ENCODE data around the gene CDH4.

CDH4 gene

GRCh38 chr20:61882716-61883615 lies 630.9 kb downstream of the CDH4 start:
- Histone ChIP-seq H3K27me3 (ENCODE audit: control insufficient read depth in 1 of 2, insufficient read depth in 2 of 2, low read length in 2 of 2) (peaks cover 0 to 20% of the 10 kb centered on the region in 2 donors), H3K9ac (ENCODE audit: low read length) (no peak overlapping the region), H3K9me3 (ENCODE audit: low read length) (no peaks in the 10 kb centered on the region), H3K27ac (ENCODE audit: low read depth, low read length) (no peak overlapping the region), H3K36me3 (ENCODE audit: insufficient read depth, low read length) (no peaks in the 10 kb centered on the region), H3K4me1 (ENCODE audit: insufficient read depth, low read length) (no peaks in the 10 kb centered on the region), H3K4me3 (ENCODE audit: low read depth in 1 of 2, low read length in 2 of 2) (no peak overlapping the region)

GRCh38 chr20:61883857-61884393 lies 631.9 kb downstream of the CDH4 start:
- Histone ChIP-seq H3K9me3 (ENCODE audit: low read length) (no peaks in the 10 kb centered on the region), H3K27me3 (ENCODE audit: control insufficient read depth in 1 of 2, insufficient read depth in 2 of 2, low read length in 2 of 2) (peaks cover 0 to 25% of the 10 kb centered on the region in 2 donors), H3K4me3 (ENCODE audit: low read depth in 1 of 2, low read length in 2 of 2) (no peak overlapping the region), H3K4me1 (ENCODE audit: insufficient read depth, low read length) (no peaks in the 10 kb centered on the region), H3K36me3 (ENCODE audit: insufficient read depth, low read length) (no peaks in the 10 kb centered on the region), H3K9ac (ENCODE audit: low read length) (no peak overlapping the region), H3K27ac (ENCODE audit: low read depth, low read length) (no peak overlapping the region)

- Histone ChIP-seq H3K36me3 (ENCODE audit: insufficient read depth, low read length) (no peaks in the 10 kb centered on the region), H3K4me3 (ENCODE audit: low read depth in 1 of 2, low read length in 2 of 2) (no peak overlapping the region), H3K4me1 (ENCODE audit: insufficient read depth, low read length) (no peaks in the 10 kb centered on the region), H3K27ac (ENCODE audit: low read depth, low read length) (no peak overlapping the region), H3K9me3 (ENCODE audit: low read length) (no peaks in the 10 kb centered on the region), H3K27me3 (ENCODE audit: control insufficient read depth in 1 of 2, insufficient read depth in 2 of 2, low read length in 2 of 2) (peaks cover 0 to 25% of the 10 kb centered on the region in 2 donors), H3K9ac (ENCODE audit: low read length) (no peak overlapping the region)
Measured at GRCh38 chr20:61884571-61885389, 632.7 kb downstream of the CDH4 start.

- Histone ChIP-seq H3K27me3 (ENCODE audit: control insufficient read depth in 1 of 2, insufficient read depth in 2 of 2, low read length in 2 of 2) (peaks cover 0 to 25% of the 10 kb centered on the region in 2 donors), H3K36me3 (ENCODE audit: insufficient read depth, low read length) (no peaks in the 10 kb centered on the region), H3K27ac (ENCODE audit: low read depth, low read length) (no peak overlapping the region), H3K9me3 (ENCODE audit: low read length) (no peaks in the 10 kb centered on the region), H3K4me3 (ENCODE audit: low read depth in 1 of 2, low read length in 2 of 2) (no peak overlapping the region), H3K9ac (ENCODE audit: low read length) (no peak overlapping the region), H3K4me1 (ENCODE audit: insufficient read depth, low read length) (no peaks in the 10 kb centered on the region)
Measured at GRCh38 chr20:61885759-61886715, 634.0 kb downstream of the CDH4 start.

GRCh38 chr20:61886721-61887595 lies 634.9 kb downstream of the CDH4 start:
- no peaks in the 10 kb centered on the region for H3K4me1 ChIP-seq (ENCODE audit: insufficient read depth, low read length)
- peaks cover 0 to 25% of the 10 kb centered on the region in 2 donors for H3K27me3 ChIP-seq (ENCODE audit: control insufficient read depth in 1 of 2, insufficient read depth in 2 of 2, low read length in 2 of 2)
- H3K27ac ChIP-seq (ENCODE audit: low read depth, low read length): no peak overlapping the region

GRCh38 chr20:61887596-61888093 lies 635.6 kb downstream of the CDH4 start:
- no peak overlapping the region for H3K4me3 ChIP-seq (ENCODE audit: low read depth in 1 of 2, low read length in 2 of 2)
- H3K9me3 ChIP-seq (ENCODE audit: low read length): no peaks in the 10 kb centered on the region
- no peaks in the 10 kb centered on the region for H3K4me1 ChIP-seq (ENCODE audit: insufficient read depth, low read length)
- no peak overlapping the region for H3K27ac ChIP-seq (ENCODE audit: low read depth, low read length)
- H3K9ac ChIP-seq (ENCODE audit: low read length): no peak overlapping the region
- peaks cover 0 to 25% of the 10 kb centered on the region in 2 donors for H3K27me3 ChIP-seq (ENCODE audit: control insufficient read depth in 1 of 2, insufficient read depth in 2 of 2, low read length in 2 of 2)
- H3K36me3 ChIP-seq (ENCODE audit: insufficient read depth, low read length): no peaks in the 10 kb centered on the region

More at GRCh38 chr20:61886721-61887595, 634.9 kb downstream of the CDH4 start:
- no peaks in the 10 kb centered on the region for H3K36me3 ChIP-seq (ENCODE audit: insufficient read depth, low read length)
- no peak overlapping the region for H3K4me3 ChIP-seq (ENCODE audit: low read depth in 1 of 2, low read length in 2 of 2)
- H3K9me3 ChIP-seq (ENCODE audit: low read length): no peaks in the 10 kb centered on the region
- H3K9ac ChIP-seq (ENCODE audit: low read length): no peak overlapping the region

GRCh38 chr20:61888101-61888865 lies 636.2 kb downstream of the CDH4 start:
- peaks cover 0 to 25% of the 10 kb centered on the region in 2 donors for H3K27me3 ChIP-seq (ENCODE audit: control insufficient read depth in 1 of 2, insufficient read depth in 2 of 2, low read length in 2 of 2)
- H3K9ac ChIP-seq (ENCODE audit: low read length): no peak overlapping the region
- no peak overlapping the region for H3K27ac ChIP-seq (ENCODE audit: low read depth, low read length)
- H3K4me1 ChIP-seq (ENCODE audit: insufficient read depth, low read length): no peaks in the 10 kb centered on the region
- no peaks in the 10 kb centered on the region for H3K36me3 ChIP-seq (ENCODE audit: insufficient read depth, low read length)
- no peaks in the 10 kb centered on the region for H3K9me3 ChIP-seq (ENCODE audit: low read length)
- H3K4me3 ChIP-seq (ENCODE audit: low read depth in 1 of 2, low read length in 2 of 2): no peak overlapping the region

GRCh38 chr20:61889659-61890058 lies 637.6 kb downstream of the CDH4 start:
- Histone ChIP-seq H3K4me1 (ENCODE audit: insufficient read depth, low read length) (no peaks in the 10 kb centered on the region), H3K9me3 (ENCODE audit: low read length) (no peaks in the 10 kb centered on the region), H3K36me3 (ENCODE audit: insufficient read depth, low read length) (no peaks in the 10 kb centered on the region), H3K27me3 (ENCODE audit: control insufficient read depth in 1 of 2, insufficient read depth in 2 of 2, low read length in 2 of 2) (peaks cover 0 to 17% of the 10 kb centered on the region in 2 donors), H3K4me3 (ENCODE audit: low read depth in 1 of 2, low read length in 2 of 2) (no peak overlapping the region), H3K9ac (ENCODE audit: low read length) (no peak overlapping the region), H3K27ac (ENCODE audit: low read depth, low read length) (no peak overlapping the region)

GRCh38 chr20:61890210-61890609 lies 638.1 kb downstream of the CDH4 start:
- Histone ChIP-seq H3K27me3 (ENCODE audit: control insufficient read depth in 1 of 2, insufficient read depth in 2 of 2, low read length in 2 of 2) (peaks cover 0 to 14% of the 10 kb centered on the region in 2 donors), H3K4me3 (ENCODE audit: low read depth in 1 of 2, low read length in 2 of 2) (no peak overlapping the region)

More at GRCh38 chr20:61890210-61890609, 638.1 kb downstream of the CDH4 start:
- H3K9ac ChIP-seq (ENCODE audit: low read length): no peak overlapping the region
- H3K27ac ChIP-seq (ENCODE audit: low read depth, low read length): no peak overlapping the region
- no peaks in the 10 kb centered on the region for H3K9me3 ChIP-seq (ENCODE audit: low read length)
- no peaks in the 10 kb centered on the region for H3K36me3 ChIP-seq (ENCODE audit: insufficient read depth, low read length)
- no peaks in the 10 kb centered on the region for H3K4me1 ChIP-seq (ENCODE audit: insufficient read depth, low read length)
